Activated CD8-positive, alpha-beta memory T cell treated with anti-CD3 and anti-CD28 coated beads, Interleukin-2, amount 50 U/mL, for 24 hours (primary cell): ENCODE results near the gene RNF220.

ENCODE experiments used
- DNase-seq: peaks from one replicate; pipeline ENCODE4 v3.0.0-alpha.2; 2020; ENCODE audit errors: extremely low read depth

The RNF220 gene

GRCh38 chr1:44407430-44408211, 2.6 kb downstream of the RNF220 start:
- DNase-seq = no peak

- DNase-seq = no peak
Measured at GRCh38 chr1:44408212-44408582, 3.1 kb downstream of the RNF220 start.

GRCh38 chr1:44408632-44409602, 3.9 kb downstream of the RNF220 start:
- no peak for DNase-seq

- no peak for DNase-seq
Measured at GRCh38 chr1:44409757-44410156, 4.7 kb downstream of the RNF220 start.

- no peak for DNase-seq
Measured at GRCh38 chr1:44411861-44412260, 6.8 kb downstream of the RNF220 start.

- DNase-seq = no peak
Measured at GRCh38 chr1:44412601-44413000, 7.5 kb downstream of the RNF220 start.

GRCh38 chr1:44413740-44414139, 8.7 kb downstream of the RNF220 start:
- DNase-seq = no peak

GRCh38 chr1:44415013-44415412, 10.0 kb downstream of the RNF220 start:
- no peak for DNase-seq

- DNase-seq = no peak
Measured at GRCh38 chr1:44416408-44416807, 11.4 kb downstream of the RNF220 start.

- DNase-seq = no peak
Measured at GRCh38 chr1:44417351-44418021, 12.4 kb downstream of the RNF220 start.

GRCh38 chr1:44418022-44418673, 13.1 kb downstream of the RNF220 start:
- DNase-seq = no peak

GRCh38 chr1:44419901-44420300, 14.8 kb downstream of the RNF220 start:
- no peak for DNase-seq

GRCh38 chr1:44420535-44420934, 15.5 kb downstream of the RNF220 start:
- DNase-seq = no peak

GRCh38 chr1:44421446-44421884, 16.4 kb downstream of the RNF220 start:
- DNase-seq = no peak

GRCh38 chr1:44422161-44422560, 17.1 kb downstream of the RNF220 start:
- DNase-seq = no peak

- no peak for DNase-seq
Measured at GRCh38 chr1:44423591-44424537, 18.8 kb downstream of the RNF220 start.

GRCh38 chr1:44424747-44425146, 19.7 kb downstream of the RNF220 start:
- DNase-seq = no peak

- no peak for DNase-seq
Measured at GRCh38 chr1:44425341-44426082, 20.5 kb downstream of the RNF220 start.

- no peak for DNase-seq
Measured at GRCh38 chr1:44431861-44432260, 26.8 kb downstream of the RNF220 start.

- no peak for DNase-seq
Measured at GRCh38 chr1:44433209-44433608, 28.2 kb downstream of the RNF220 start.
